ENCODE measurements around the gene PRELP. TPM values are rescaled to one million over a fixed set of nuclear protein-coding genes. Genes with fewer than 3 reads are reported as not detected.

PRELP gene
- total and polyA plus RNA-seq, 2 donors (not counting 1 experiment from before 2014, with no cell fraction given) = not detected

DNA sequence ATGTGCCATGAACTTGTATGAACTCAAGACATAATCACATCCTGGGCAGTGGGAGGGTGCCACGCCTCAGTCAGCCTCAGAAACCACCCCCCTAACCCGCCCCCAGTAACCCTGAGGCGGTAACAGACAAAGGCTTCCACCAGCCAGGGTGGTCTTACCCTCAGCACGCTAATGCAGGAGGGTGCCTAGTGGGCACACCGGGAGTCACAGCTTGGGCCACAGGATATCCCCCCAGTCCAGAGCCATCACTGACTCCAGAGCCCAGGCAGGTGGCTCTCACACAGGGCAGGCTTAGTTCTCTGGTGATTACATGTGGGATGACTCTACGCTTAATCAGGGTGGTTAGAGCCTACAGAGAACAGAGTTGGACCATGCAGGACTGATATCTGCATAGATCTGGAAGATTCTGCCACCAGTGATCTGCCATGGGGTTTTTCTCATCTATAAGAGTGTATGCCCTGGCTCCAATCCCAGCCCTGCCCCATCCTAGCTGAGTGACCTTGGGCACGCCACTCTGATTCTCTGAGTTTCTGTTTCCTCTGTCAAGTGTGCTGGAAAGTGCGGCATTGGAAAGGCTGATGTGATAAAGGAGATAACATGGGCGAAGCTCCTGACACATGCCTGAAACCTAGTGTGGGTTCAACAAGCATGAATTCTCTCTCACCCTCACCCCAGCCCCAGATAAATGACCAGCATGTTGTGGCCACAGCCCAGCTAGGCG is 45.6 kb downstream of the PRELP start:
- ATAC-seq (ENCODE audit: low read depth) (no peak), DNase-seq (no peak)
- H3K4me3 ChIP-seq (ENCODE audit: control extremely low read depth in 1 of 5, extremely low read depth in 1 of 5, insufficient read depth in 1 of 5, low read depth in 2 of 5, low read length in 4 of 5) = no peak overlapping the region
- 85% methylated on average over 7 of the region's 10 CpGs for WGBS (ENCODE audit: insufficient coverage)
- no peaks in the 10 kb centered on the region for H3K36me3 ChIP-seq (replicated peaks in 1 of 2; ENCODE audit: control extremely low read depth in 1 of 2, control insufficient read depth in 1 of 2, extremely low read depth in 1 of 2, insufficient read depth in 2 of 2, low read length in 1 of 2)
- intact Hi-C loops (cut with micrococcal nuclease) = no loop called here
- H3K9ac ChIP-seq (ENCODE audit: low read length) = no peak overlapping the region
- H3K4me1 ChIP-seq (ENCODE audit: control insufficient read depth in 2 of 2, insufficient read depth in 2 of 2, low read length in 2 of 2) = no peaks in the 10 kb centered on the region
- Mint-ChIP-seq H3K9me3 (ENCODE audit: insufficient read depth) (no peaks in the 10 kb centered on the region), H3K27ac (no peak overlapping the region), H3K4me3 (no peak overlapping the region), H3K27me3 (no peaks in the 10 kb centered on the region), H3K4me1 (no peaks in the 10 kb centered on the region)
- H3K4me2 ChIP-seq (replicated peaks; ENCODE audit: low read depth, low read length, poor library complexity, severe bottlenecking) = no peak overlapping the region
- H3K79me2 ChIP-seq (ENCODE audit: control insufficient read depth, insufficient read depth, low read length) = no peaks in the 10 kb centered on the region
- ChIA-PET POLR2A (no interaction called here), CTCF (no interaction called here)
- no peaks in the 10 kb centered on the region for H3K9me3 ChIP-seq (ENCODE audit: control extremely low read depth in 1 of 3, control insufficient read depth in 2 of 3, insufficient read depth in 1 of 3, low read length in 2 of 3)
- no peaks in the 10 kb centered on the region for H4K20me1 ChIP-seq (ENCODE audit: control insufficient read depth, insufficient read depth, low read length, poor library complexity, severe bottlenecking)
- H2AFZ ChIP-seq (ENCODE audit: insufficient read depth, low read depth, low read length, poor library complexity, severe bottlenecking) = no peak overlapping the region
- no peak overlapping the region for H3K27ac ChIP-seq (ENCODE audit: low read length in 2 of 2)
- H3K27me3 ChIP-seq (replicated peaks in 1 of 4; ENCODE audit: control extremely low read depth in 1 of 4, control insufficient read depth in 3 of 4, insufficient read depth in 4 of 4, low read length in 3 of 4) = no peaks in the 10 kb centered on the region
- TF ChIP-seq, protein P1, sequence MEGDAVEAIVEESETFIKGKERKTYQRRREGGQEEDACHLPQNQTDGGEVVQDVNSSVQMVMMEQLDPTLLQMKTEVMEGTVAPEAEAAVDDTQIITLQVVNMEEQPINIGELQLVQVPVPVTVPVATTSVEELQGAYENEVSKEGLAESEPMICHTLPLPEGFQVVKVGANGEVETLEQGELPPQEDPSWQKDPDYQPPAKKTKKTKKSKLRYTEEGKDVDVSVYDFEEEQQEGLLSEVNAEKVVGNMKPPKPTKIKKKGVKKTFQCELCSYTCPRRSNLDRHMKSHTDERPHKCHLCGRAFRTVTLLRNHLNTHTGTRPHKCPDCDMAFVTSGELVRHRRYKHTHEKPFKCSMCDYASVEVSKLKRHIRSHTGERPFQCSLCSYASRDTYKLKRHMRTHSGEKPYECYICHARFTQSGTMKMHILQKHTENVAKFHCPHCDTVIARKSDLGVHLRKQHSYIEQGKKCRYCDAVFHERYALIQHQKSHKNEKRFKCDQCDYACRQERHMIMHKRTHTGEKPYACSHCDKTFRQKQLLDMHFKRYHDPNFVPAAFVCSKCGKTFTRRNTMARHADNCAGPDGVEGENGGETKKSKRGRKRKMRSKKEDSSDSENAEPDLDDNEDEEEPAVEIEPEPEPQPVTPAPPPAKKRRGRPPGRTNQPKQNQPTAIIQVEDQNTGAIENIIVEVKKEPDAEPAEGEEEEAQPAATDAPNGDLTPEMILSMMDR (IDR thresholded peaks at IDR 0.05) = no peak
- no peak for TF ChIP-seq EZH2 (IDR thresholded peaks at IDR 0.05; ENCODE audit: borderline replicate concordance, insufficient read depth, low read depth, low read length, poor library complexity, severe bottlenecking)

GRCh38 chr1:203521812-203522211 is 46.2 kb downstream of the PRELP start:
- Histone ChIP-seq H3K27me3 (replicated peaks in 1 of 4; ENCODE audit: control extremely low read depth in 1 of 4, control insufficient read depth in 3 of 4, insufficient read depth in 4 of 4, low read length in 3 of 4) (no peaks in the 10 kb centered on the region), H4K20me1 (ENCODE audit: control insufficient read depth, insufficient read depth, low read length, poor library complexity, severe bottlenecking) (no peaks in the 10 kb centered on the region), H3K4me3 (ENCODE audit: control extremely low read depth in 1 of 5, extremely low read depth in 1 of 5, insufficient read depth in 1 of 5, low read depth in 2 of 5, low read length in 4 of 5) (no peak overlapping the region), H3K79me2 (ENCODE audit: control insufficient read depth, insufficient read depth, low read length) (no peaks in the 10 kb centered on the region), H3K4me1 (ENCODE audit: control insufficient read depth in 2 of 2, insufficient read depth in 2 of 2, low read length in 2 of 2) (no peaks in the 10 kb centered on the region), H2AFZ (ENCODE audit: insufficient read depth, low read depth, low read length, poor library complexity, severe bottlenecking) (no peak overlapping the region), H3K4me2 (replicated peaks; ENCODE audit: low read depth, low read length, poor library complexity, severe bottlenecking) (no peak overlapping the region), H3K9me3 (ENCODE audit: control extremely low read depth in 1 of 3, control insufficient read depth in 2 of 3, insufficient read depth in 1 of 3, low read length in 2 of 3) (no peaks in the 10 kb centered on the region), H3K36me3 (replicated peaks in 1 of 2; ENCODE audit: control extremely low read depth in 1 of 2, control insufficient read depth in 1 of 2, extremely low read depth in 1 of 2, insufficient read depth in 2 of 2, low read length in 1 of 2) (no peaks in the 10 kb centered on the region), H3K27ac (ENCODE audit: low read length in 2 of 2) (no peak overlapping the region), H3K9ac (ENCODE audit: low read length) (no peak overlapping the region)
- Mint-ChIP-seq H3K27ac (no peak overlapping the region), H3K4me1 (no peaks in the 10 kb centered on the region), H3K27me3 (no peaks in the 10 kb centered on the region), H3K9me3 (ENCODE audit: insufficient read depth) (no peaks in the 10 kb centered on the region), H3K4me3 (no peak overlapping the region)
- 78% methylated on average over 1 of the region's 5 CpGs for WGBS (ENCODE audit: insufficient coverage)
- POLR2A ChIA-PET = no interaction called here
- CTCF ChIA-PET = interaction anchor here (0.6 kb wide), 1 partner anchor 16 kb away, joined by 3 read pairs; no protein-coding TSS in a partner anchor
- DNase-seq = no peak
- TF ChIP-seq EZH2 (IDR thresholded peaks at IDR 0.05; ENCODE audit: borderline replicate concordance, insufficient read depth, low read depth, low read length, poor library complexity, severe bottlenecking) = no peak
- TF ChIP-seq, protein P1 (IDR thresholded peaks at IDR 0.05) = no peak
- intact Hi-C loops (cut with micrococcal nuclease) = no loop called here
- no peak for ATAC-seq (ENCODE audit: low read depth)

Data from B cell (primary cell).